HG02610 (cell line): ENCODE measurements around the gene NR2E1.

Experiments used
- ATAC-seq: cut with Tn5 transposase; IDR thresholded peaks from one replicate; pipeline ENCODE4 v1.9.1; 2021; ENCODE audit warnings: mild to moderate bottlenecking, moderate library complexity; ENCODE audit not compliant: unreplicated experiment

Gene NR2E1

DNA sequence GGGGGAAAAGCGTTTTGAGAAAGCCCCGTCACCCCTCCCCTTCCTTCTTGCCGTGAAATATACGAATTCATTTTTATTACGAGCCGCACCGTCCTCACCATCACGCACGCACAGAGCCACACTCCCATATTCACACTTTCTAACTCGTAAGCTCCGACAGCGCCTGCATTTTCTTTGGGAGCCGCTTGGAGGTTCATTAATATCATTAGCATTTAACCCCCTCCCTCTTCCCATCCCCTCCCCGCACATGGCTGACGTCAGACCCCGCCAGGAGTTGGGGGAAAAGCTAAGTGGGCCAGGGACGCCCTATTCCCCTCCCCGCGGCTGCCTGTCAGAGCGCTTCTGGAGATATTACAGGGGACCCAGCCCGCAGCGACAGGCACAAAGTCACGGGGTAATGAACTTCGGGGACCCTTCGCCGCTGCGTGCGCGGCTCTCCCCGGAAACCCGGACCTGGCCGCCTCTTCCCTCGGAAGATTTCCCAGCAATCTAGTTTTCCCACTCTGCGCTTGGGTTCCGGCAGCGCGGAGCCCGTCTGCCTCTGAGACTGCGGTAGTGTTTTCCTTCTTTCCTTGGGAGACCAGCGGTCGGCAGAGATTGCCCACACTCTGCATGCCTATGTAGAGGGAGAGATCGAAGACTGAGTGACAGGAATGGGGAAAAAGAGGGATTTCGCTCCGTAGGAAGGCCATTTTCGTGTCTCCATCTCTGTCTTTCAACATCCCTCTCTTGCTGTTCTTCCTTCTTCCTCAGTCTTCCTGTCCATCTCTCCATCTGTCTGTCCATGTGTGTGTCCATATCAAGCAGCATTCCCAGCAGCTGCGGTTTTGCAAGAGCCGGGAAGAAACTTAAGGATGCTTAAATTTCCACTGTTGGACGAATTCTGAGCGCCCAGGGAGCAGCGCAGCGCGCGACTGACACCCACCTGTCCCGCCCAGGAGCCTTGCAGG, at the start of gene NR2E1:
Gene NR2E1, plus strand, starts transcription at position 309 of the 950 bp plus-strand sequence. CDS start 744 bp downstream, outside the sequence.
- no peak for ATAC-seq

DNA sequence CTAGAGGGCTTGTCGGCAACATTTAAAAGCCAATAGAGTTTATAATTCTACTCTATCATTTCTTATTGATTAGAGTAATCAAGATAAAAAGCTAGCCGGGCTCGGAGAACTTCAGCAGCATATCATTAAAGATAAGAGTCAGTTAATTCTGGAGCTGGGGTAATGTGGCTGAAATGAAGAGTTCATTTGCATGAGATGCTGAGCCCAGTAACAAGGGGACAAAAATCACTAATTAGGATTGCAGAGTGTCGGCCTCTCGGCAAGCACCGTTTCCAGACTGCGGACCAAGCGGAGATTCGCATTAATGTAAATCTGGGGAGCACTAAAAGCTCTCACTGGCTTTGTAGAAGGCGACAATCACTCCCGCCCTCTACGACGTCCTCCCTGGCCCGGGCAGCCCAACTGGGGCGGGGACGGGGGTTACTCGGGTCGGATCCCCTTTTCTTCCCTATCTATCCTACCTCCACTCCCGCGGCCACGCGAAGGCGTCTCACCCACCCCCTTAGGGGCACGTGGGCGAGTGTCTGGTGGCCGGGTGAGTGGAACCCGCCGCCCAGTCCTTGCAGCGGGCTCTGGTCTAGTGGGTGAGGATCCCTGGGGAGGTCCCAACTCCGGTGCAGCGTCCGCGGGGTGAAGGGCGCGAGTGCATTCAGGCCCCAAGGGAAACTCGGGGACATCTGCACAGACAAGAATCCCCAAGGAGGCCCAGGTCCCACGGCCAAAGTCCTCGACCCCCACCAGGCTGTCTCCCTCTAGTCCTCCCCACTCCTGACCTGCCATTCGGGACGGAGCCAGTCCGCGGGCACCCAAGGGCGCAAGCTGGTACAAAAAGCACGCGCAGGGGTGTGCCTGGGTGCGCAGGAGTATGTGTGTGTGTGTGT, 49.0 kb upstream of the NR2E1 start:
- ATAC-seq, result no peak

DNA sequence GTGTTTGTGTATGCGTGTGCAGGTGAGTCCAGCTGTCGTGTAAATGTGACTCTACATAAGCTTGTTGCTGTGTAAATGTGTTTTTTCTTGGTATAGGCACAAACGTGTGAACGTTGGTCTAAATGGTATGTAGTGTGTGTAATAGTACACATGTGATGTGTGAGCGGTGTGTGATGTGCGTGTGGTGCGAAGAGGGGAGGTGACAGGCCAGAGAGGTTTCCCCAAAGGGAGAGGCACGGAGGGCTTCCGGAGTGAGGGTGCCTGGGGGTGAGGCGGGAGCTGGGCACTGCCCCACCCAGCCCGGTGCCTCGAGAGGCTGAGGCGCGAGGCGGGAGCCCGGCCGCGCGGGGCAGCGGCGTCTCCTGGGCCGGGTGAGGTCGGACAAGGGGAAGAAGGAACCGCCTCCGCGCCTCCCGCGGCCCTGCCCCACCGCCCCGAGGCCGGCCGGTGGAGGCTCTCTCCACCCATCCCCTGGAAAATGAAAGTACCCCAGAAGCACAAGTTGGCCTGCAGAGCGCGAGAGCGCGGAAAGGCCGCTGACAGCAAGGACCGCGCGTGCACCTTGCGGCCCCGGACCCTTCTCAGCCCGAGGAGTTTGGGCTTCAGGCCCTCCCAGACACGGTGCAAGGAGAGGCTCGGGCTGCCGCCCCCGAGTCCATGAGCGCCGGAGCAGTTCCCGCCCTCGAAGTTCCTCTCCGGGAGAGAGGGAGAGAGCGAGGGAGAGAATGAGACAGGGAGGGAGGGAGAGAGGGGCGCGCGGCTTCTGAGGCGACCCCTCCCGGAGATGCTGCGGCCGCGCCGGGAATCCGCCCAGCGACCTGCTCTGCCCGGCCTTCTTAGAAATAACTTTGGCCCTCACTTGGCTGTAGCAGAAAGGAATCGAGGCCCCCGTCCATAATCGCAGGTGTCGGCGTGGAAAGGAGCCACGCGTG, 48.1 kb upstream of the NR2E1 start:
- no peak for ATAC-seq

DNA sequence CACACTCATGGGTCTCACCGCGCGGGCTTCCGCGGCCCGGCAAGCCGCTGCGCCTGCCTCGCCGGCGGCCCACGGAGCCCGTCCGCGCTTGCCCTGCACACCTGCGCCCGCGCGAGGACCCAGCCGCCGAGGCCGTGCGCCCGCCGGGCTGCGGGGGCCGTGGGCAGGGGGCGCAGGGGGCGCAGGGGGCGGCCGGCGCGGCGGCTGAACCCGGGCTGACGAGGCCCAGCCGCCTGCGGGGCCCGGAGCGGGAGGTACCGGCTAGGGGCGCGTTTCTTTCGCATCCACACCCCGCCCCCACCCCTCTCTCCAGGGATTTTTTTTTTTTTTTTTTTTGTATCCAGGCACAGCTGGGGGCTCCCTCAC, 47.5 kb upstream of the NR2E1 start:
- no peak for ATAC-seq

DNA sequence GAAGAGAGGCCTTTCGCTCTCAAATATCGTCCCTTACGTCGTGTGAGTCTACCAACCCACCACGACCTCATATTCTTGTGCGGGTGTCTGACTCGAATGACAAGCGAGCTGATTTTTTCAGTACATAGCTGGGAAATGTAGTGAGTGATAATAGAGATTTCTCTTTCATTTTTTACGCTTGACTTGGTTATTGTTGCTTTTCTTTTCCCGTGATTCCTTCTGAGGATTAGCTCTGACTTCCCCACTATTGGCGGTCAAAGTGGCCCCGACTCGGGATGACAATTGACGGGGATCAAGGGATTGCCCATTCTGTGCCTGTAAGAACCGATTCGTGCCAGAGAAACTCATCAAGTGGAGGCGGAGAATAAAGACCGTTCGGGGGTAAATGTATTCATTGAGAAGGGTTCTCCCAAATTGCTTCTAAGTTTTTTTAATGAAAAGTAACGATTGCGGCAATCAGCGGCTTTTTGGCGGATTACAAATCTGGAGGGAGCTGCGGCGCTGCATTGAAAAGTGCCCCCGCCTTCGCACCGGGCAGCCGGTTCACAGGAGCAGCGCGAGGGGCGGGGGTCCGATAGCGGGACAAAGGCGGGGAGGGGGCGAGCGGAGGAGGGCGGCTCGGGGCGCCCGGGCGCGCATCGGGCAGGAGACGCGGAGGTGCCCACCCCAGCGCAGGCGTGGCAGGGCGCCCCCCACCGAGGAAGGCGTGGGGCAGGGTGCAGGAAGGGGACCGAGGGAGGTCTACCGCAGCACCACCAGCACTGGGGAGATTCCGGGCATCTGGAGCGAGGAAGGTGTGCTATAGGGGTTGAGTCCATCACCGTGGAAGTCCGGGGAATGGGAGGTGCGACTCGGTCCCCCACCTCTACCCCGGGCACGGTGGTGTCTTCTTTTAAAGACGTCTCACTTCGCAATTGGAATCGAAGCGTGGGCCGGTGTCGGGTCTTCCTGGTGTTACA, 46.7 kb upstream of the NR2E1 start:
- no peak for ATAC-seq

DNA sequence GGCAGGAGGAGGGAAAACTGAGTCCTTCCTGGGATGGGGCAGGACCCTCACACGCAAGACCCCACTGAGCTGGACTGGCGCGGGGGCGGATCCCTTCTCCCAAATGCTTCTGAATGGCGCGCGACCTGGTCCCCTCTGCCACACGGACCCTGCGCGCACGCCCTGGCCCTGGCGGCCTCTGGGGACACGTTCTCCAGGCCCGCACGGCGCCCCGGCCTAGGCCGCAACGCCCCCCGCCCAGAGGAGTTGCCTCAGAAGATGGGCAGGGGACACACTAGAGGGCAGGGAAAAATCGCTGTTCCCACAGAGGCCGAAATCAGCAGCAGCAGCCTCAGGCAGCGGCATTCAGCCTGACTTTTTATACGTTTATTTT, 46.1 kb upstream of the NR2E1 start:
- ATAC-seq, result no peak

DNA sequence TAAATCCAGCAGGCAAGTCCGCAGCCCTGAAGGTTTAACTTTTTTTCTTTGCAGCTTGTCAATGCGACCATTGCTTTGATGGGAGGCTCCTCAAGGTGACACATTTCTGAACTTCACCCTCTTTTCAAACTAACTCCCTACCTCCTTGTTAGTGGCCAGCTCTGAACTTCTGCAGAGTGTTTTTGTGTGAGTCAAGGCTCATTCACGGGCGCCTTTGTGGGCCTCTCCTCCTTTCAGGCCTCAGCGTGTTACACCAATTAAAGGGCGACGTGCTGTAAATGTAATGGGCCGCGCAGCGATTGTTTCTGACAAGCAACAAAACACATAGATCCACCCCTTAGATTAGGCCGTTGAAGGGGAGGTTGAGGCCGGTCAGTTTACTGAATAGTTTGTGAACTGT, 45.5 kb upstream of the NR2E1 start:
- ATAC-seq, result no peak

DNA sequence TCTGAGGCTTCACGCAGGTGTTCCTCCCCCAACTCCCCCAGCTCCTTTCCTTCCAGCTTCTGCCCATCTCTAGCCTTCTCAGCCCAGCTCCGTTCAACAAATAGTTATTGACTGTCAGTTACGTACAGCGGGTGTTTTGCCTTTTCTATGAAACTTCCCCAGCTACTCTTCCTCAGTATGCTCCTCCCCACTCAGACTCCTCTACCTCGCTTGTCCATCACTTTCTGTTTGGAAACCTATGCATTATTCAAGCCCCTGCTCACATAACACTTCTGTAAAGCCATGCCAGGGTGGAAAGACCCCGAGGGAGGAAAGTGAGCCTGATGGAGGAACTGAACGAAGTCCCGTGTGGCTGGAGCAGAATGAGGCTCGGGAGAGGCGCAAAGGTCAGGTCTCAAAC, 44.2 kb upstream of the NR2E1 start:
- no peak for ATAC-seq

DNA sequence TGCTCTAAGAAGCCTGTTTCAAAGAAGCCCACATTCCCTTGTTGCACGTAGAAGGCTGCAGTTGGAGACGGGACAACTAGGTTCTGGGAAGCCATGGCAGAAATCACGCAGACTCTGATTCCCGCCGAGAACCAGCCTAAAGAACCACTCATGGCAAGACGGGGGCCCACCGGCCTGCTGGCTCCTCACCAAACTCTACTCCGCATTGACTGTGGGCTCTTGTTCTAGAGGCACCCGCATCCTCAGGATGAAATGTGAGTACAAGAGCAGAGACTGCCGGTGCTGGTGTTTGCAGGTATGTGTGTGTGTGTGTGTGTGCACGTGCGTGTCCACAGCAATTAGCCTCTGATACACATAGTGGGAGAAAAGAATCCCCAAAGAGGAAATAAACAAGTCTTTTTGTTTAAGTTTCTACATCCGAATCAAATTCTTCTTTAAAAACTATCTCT, 42.3 kb upstream of the NR2E1 start:
- ATAC-seq, result no peak

DNA sequence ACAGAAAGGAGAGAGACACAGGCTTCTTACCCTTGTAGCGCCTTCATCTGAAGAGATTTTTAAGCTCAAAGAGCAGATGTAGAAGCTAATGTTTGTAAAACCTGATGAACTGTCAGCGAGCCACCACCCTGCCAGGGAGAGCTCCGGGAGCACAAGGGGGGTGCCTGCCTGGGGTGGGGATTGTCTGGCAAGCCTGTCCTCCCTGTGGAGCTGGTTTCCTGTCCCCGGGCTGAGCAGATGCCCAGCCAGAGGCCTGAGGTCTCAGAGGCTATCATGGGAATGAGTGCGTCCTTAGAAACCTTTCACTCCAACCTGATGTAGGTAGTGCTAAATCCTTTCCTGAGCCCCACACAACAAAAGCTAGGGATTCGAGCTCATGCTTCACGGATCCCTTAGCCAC, 41.9 kb upstream of the NR2E1 start:
- ATAC-seq, result no peak

DNA sequence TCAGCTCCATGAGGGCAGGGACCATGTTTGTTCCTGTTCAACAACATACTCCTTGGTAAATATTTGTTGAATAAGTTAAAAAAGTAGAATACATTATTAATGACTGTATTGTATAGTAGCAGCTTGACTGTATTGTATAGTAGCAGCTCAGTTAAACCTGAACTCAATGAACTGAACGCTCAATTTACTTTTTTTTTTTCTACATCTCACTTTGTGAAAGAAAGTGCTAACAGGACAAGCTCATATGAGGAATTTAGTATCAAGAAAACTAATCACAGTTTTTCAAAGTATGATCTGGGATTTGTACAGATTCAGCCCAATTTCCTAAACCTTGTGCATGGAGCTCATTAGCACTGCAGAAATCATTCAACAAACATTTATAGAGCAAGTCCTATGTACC, 38.8 kb upstream of the NR2E1 start:
- no peak for ATAC-seq

DNA sequence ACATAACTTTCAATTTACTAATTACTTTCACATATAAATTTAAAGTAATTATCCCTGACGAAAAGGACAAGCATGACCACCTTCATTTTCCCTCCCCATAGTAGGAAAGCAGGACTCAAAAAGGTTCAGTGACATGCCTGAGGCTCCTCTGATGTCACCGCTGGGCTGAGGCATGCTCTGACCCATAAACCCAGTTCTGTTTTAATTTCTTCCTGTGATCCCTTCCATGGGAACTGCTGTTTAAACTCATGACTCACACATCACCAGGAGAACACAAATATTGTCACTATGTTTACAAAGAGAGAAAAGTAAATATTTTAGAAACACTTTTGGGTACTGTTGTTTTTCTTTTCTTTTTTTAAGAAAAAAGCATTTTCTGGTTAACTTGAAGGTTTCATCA, 38.0 kb upstream of the NR2E1 start:
- ATAC-seq, result no peak

DNA sequence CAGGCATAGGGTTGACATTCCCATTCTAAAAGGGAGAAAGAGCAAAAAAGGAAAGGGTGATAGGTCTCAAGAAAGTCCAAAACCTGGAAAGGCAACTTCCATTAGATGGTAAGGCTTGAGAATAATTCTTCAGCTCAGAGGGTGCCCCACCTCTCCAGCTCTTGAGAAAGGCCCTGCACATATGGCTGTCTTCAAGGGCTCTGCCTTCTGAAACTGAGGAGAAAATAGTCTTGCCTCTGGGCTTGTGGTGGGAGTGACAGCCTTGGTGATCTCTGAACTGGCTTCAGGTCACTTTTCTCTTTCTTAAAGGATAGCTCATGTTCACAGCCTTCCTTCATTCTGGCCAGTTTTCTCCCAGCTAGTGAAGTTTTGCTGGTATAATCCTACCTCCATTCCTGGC, 35.6 kb upstream of the NR2E1 start:
- no peak for ATAC-seq

DNA sequence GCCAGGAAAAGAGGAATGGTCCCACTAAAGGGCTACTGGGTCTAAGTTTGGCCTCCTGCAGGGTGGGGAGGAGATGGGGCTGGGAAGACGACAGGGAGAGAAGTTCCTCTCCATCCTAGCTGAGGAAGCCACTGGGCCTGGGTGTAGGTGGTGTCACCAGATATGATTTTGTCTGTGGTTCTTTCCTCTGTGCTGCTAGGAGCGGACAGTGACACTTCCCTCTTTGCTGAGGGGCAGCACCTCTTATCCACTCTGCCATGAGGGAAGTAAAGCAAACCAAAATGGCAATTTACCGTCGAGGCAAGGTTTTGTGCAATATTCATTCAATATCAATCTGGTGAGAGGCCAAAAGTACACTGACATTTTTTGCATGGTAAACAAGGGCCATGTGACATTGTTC, 33.0 kb upstream of the NR2E1 start:
- no peak for ATAC-seq

DNA sequence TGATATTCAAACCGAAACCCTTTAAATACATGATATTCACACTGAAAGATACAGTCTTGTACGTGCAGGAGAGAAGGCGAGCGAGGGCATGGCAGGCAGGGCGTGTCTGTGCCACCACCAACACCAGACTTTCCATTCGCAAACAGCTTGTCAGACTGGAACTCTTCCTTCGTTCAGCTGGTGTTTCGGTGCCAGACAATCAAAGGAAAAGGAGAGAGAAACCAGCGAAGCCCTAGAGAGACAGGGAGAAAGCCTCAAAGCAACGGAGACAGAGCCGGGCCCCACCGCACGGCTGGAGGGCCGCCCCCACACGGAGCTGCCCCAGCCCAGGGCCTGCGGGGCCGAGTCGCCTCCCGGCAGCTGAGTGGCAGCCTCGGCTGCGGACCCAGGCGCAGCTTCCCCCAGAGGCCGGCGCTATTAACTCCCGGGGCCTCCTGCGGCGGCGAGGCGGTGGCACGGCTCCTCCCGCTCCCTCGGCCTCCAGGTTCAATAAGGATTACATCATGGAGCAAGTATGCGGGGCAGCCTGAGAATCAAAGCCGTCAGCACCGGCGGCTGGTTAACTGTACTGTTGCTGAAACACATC, 32.1 kb upstream of the NR2E1 start:
- no peak for ATAC-seq

DNA sequence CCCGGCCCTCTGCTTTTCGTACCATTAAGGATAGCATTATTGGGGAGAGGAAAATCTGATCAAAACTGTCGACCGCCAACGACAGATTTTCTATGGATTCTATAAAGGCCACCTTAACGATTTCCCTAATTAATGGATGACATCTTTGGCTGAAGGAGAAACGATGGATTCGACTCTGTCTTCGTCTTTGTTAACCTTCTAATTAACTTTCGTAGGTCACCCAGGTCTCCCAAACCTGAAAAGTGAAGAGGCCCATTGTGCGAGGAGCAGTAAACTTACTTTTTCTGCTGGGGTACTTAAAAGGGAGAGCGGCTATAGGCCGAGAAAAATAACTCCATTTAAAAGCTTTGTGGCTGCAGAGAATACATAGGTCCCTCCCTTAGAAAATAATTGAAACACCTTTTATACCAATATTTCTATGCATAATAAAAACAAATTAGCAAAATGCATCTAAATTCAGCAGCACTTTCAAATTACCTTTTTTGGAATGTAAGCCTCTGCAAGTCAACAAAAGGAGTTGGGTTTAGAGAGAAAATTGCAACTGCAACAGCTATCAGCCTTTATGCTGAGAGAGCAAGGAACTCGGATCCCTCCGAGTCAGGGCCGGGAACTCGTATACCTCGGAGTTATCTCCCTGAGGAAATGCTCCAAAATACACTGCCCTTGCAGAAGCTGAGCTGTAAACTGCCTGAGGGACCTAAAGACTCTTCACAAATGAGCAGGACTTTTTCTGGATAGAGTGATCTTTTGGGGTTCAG, 31.4 kb upstream of the NR2E1 start:
- no peak for ATAC-seq

DNA sequence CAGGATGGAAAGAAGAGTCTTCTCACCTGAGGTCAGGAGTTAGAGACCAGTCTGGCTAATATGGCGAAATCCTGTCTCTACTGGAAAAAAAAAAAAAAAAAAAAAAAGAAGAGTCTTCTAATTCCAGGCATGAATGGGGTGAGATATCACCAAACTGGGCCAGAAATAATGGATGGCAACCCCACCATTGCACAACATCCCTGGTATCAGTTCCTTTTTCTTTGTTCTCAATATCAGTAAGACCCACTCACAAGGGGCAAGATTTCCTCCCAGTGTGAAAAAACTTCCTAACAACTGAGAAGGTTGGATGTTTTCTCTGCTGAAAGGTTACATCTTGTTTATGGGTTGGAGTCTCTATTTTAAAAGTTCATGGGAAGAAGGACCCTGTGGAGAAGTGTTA, 23.6 kb upstream of the NR2E1 start:
- ATAC-seq, result no peak

DNA sequence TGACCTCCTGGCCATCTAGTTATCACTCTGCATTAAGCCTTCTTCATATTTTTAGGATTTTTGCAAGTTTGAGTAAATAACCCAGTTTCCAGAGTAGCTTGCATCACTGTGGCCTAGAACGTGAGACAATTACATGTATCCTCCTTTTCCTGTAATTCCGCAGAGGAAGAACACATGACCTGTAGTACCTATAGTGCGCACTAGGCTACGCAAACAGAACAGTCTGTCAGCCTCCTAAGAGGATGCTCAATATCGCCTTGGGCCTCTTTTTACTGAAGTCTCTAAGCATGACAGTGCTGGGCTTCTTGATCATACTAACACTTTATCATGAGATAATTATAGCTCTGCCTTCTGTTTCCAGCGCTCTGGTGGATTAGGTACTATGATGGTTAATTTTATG, 20.2 kb upstream of the NR2E1 start:
- ATAC-seq, result no peak

DNA sequence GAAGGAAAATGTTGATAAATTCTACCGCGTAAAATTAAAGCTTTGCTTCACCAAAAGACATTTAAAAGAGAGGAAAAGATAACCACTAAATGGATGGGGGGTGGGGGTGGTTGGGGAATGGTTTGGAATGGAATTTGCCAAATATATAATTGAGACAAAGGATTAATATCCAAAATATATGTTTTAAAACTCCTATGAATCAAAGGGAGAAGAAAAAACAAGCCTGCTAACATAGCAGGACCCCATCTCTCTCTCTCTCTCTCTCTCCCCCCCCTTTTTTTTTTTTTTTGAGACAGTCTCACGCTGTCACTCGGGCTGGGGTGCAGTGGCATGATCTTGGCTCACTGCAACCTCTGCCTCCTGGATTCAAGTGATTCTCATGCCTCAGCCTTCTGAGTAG, 13.4 kb upstream of the NR2E1 start:
- no peak for ATAC-seq
